Nucleus accumbens (tissue), 56 donors: ENCODE data around the gene SLC50A1.

Experiments used
- DNase-seq, 56 donors: peaks; one replicate each; lab custom pipeline; 2025; lab: John Stamatoyannopoulos, UW

Gene SLC50A1

GRCh38 chr1:155179112-155180031 lies 43.7 kb downstream of the SLC50A1 start:
- DNase-seq = no peak

DNA sequence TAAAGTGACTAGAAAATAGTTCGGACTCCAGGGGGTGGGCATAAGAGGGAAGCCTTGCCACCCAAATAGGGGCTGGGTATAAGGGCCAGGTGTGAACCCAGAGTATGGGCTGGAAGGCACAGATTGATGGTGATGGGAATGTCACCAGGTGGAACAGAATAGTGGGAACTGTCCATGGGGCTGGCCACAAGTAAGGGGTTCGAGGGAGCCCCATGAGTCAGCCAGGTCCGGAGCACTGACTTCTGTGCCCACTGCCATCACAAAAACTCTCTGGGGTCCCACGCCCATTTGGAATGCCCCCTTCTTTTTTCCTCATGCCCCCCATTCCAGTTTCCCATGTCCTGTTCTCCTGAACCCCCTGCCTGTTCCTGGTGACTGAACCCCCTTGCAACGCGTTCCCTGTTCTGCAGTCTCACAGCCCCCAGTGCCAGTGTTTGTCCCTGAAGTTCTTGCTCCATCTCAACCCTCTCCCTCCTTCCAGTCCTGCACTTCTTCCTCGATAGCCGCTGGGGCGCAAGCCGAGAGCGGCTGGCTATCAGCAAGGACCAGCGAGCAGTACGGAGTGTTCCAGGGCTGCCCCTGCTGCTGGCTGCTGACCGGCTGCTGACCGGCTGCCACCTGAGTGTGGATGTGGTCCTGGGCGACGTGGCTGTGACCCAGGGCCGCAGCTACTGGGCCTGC lies 45.9 kb downstream of the SLC50A1 start:
- DNase-seq = no peak

DNA sequence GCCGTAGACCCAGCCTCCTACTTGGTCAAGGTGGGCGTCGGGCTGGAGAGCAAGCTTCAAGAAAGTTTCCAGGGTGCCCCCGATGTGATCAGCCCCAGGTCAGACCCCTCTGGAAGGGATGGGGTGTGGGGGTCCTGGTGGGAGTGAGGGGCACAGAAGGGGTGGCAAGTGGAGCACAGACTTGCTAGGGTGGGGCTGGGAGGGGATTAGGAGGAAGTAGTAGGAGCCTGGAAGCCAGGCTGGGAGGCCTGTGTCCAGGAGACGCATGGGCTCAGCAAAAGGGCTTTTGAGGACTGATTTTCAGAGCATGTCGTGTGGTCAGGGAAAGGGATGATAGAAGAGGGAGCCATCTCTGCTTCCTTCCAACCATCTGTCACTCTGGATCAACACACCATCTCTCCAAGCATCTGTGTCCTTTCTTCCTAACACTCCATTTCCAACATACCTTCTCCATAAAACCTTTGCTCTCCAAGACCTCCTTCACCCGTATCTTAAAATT lies 46.4 kb downstream of the SLC50A1 start:
- no peak for DNase-seq

DNA sequence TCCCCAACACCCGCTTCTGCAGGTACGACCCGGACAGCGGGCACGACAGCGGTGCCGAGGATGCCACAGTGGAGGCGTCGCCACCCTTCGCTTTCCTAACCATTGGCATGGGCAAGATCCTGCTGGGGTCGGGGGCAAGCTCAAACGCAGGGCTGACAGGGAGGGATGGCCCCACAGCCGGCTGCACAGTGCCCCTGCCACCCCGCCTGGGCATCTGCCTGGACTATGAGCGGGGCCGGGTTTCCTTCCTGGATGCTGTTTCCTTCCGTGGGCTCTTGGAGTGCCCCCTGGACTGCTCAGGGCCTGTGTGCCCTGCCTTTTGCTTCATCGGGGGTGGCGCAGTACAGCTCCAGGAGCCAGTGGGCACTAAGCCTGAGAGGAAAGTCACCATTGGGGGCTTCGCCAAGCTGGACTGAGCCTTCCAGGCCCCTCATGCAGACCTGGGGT lies 48.1 kb downstream of the SLC50A1 start:
- DNase-seq = no peak

GRCh38 chr1:155184351-155184811 lies 48.7 kb downstream of the SLC50A1 start:
- DNase-seq = no peak

DNA sequence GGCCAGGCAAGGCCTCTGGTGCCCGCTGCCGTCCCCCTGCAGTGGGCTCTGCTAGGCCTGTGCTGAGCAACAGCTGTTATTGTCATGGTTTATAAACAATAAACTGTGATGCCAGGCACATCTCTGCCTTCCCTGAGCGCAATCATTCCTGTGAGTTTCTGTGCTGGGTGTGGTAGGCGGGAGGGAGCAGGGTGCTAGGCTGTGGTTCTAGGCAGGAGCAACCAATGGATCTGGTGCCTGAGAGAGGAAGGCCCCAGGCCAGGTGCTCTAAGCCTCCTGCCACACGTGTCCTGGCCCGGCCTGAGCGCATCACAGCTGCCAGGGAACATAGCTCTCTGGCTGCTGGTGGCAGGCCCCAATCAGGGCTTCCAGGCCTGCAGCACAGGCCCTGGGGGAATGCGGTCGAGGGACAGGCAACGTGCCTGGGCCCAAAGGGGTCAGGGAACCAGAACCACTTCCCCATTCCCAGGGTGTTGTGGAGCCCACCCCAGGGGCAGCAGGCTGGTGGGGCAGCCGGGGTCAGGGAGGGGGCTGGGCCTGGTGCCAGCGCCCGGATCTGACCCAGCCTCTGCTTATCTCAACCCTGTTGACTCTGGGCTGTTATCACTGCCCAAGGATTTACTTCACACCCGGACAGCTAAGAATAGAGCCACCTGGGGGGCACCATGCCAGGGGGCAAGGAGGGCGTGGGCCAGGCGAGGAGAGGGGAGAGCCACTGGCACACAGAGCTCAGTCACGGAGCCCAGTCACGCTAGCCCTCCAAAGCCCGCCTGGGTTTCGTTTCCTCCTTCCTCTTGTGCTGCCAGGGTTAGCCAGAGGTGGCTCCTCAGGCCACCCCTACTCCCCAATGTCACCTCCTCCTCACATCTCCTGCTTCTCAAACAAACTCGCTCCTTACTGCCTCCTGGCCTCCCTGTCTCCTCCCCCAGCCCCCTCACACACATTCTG lies 49.5 kb downstream of the SLC50A1 start:
- DNase-seq = no peak

GRCh38 chr1:155185783-155186066 lies 50.1 kb downstream of the SLC50A1 start:
- DNase-seq = no peak

DNA sequence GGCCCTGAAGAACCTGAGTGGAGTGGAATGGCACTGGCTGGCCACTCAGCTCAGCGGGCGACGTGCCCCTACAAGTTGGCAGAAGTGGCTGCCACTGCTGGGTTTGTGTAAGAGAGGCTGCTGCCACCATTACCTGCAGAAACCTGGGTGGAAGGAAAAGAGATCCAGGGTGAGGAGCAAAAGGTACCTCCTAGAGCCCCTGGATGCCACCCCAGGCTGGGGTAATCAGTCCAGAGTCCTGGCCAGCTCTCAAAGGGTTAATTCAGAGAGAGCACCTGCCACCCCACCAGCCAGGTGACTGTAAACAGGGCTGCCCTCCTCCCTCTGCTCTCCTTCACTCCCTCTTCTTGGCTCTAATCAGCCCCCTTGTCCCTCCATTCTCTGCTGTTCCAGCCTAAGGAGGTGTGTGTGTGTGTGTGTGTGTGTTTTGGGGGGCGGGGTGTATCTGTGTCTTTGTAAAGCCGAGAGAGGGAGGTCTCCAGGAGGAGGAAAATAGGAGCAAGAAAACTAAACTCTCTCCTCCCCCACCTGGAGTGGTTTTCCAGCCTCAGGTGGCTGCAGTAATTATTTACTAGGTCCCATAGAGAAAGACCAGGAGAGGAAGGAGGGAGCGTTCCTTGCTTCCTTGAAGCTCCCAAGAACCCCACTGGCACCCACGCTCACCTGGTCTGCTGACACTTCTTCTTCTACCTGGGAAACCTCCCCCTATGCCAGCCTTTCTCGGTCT lies 50.6 kb downstream of the SLC50A1 start:
- DNase-seq = no peak

- no peak for DNase-seq
These were observed 51.3 kb downstream of the SLC50A1 start for GRCh38 chr1:155186794-155187455.

- no peak for DNase-seq
These were observed 51.8 kb downstream of the SLC50A1 start for GRCh38 chr1:155187456-155187891.

GRCh38 chr1:155188268-155188667 lies 52.6 kb downstream of the SLC50A1 start:
- no peak for DNase-seq
